H9 (cell line): ENCODE data around the gene GHRL. TPM values are rescaled to one million over a fixed set of nuclear protein-coding genes. Genes with fewer than 3 reads are reported as not detected.

ENCODE experiments used
- DNase-seq: peaks from one replicate; pipeline ENCODE4 v3.0.0-alpha.2; 2017
- H2AFZ ChIP-seq: one replicate; pipeline ENCODE4 v1.6.1; 2013; ENCODE audit warnings: mild to moderate bottlenecking, low read length, control low read depth, moderate library complexity
- H2AK5ac ChIP-seq: 2 replicates; pipeline ENCODE4 v1.6.1; 2013; ENCODE audit warnings: low read length, control low read depth, mixed read lengths; ENCODE audit not compliant: insufficient read length
- H2BK120ac ChIP-seq: one replicate; pipeline ENCODE4 v1.6.1; 2013; ENCODE audit warnings: low read depth, mild to moderate bottlenecking, low read length, control low read depth, inconsistent platforms; ENCODE audit not compliant: poor library complexity, severe bottlenecking
- H2BK12ac ChIP-seq: 2 replicates; pipeline ENCODE4 v1.6.1; 2013; ENCODE audit warnings: low read length, control low read depth, mixed read lengths, low read depth; ENCODE audit not compliant: insufficient read length
- H2BK15ac ChIP-seq: 2 replicates; pipeline ENCODE4 v1.6.1; 2013; ENCODE audit warnings: low read depth, low read length, control low read depth
- H2BK20ac ChIP-seq: one replicate; pipeline ENCODE4 v1.6.1; 2013; ENCODE audit warnings: low read depth, mild to moderate bottlenecking, low read length, control low read depth, inconsistent platforms; ENCODE audit not compliant: poor library complexity, severe bottlenecking
- H2BK5ac ChIP-seq: 2 replicates; pipeline ENCODE4 v1.6.1; 2013; ENCODE audit warnings: low read length, control low read depth, mixed read lengths; ENCODE audit not compliant: insufficient read length
- H3K14ac ChIP-seq: 2 replicates; pipeline ENCODE4 v1.6.1; 2013; ENCODE audit warnings: low read length, control low read depth; ENCODE audit not compliant: insufficient read depth
- H3K18ac ChIP-seq: 2 replicates; pipeline ENCODE4 v1.6.1; 2013; ENCODE audit warnings: low read depth, mild to moderate bottlenecking, mixed read lengths, low read length, control low read depth; ENCODE audit not compliant: insufficient read length
- H3K23ac ChIP-seq: 2 replicates; pipeline ENCODE4 v1.6.1; 2013; ENCODE audit warnings: low read length, control low read depth, mixed read lengths, low read depth; ENCODE audit not compliant: insufficient read length
- H3K23me2 ChIP-seq: 2 replicates; pipeline ENCODE4 v1.6.1; 2013; ENCODE audit warnings: low read depth, mild to moderate bottlenecking, mixed read lengths, low read length, control low read depth; ENCODE audit not compliant: insufficient read length, poor library complexity, severe bottlenecking
- H3K27ac ChIP-seq: 2 replicates; pipeline ENCODE4 v1.5.1; 2013; ENCODE audit warnings: low read length, control low read depth, mixed read lengths, low read depth; ENCODE audit not compliant: insufficient read length
- H3K27me3 ChIP-seq: 2 replicates; pipeline ENCODE4 v1.6.1; 2013; ENCODE audit warnings: low read length, control low read depth, inconsistent platforms; ENCODE audit not compliant: insufficient read depth
- H3K4ac ChIP-seq: 2 replicates; pipeline ENCODE4 v1.6.1; 2013; ENCODE audit warnings: low read depth, mild to moderate bottlenecking, control low read depth, inconsistent platforms, low read length, moderate library complexity
- H3K4me1 ChIP-seq: 2 replicates; pipeline ENCODE4 v1.6.1; 2013; ENCODE audit warnings: low read length, control low read depth, inconsistent platforms; ENCODE audit not compliant: insufficient read depth
- H3K4me2 ChIP-seq: 2 replicates; pipeline ENCODE4 v1.6.1; 2013; ENCODE audit warnings: low read length, control low read depth, mixed read lengths; ENCODE audit not compliant: insufficient read length, insufficient read depth
- H3K56ac ChIP-seq: 2 replicates; pipeline ENCODE4 v1.6.1; 2013; ENCODE audit warnings: low read depth, mild to moderate bottlenecking, mixed read lengths, low read length, control low read depth; ENCODE audit not compliant: insufficient read length
- H3K79me1 ChIP-seq: 2 replicates; pipeline ENCODE4 v1.6.1; 2013; ENCODE audit warnings: low read depth, mild to moderate bottlenecking, moderate library complexity, low read length, control low read depth, inconsistent platforms; ENCODE audit not compliant: insufficient read depth, poor library complexity, severe bottlenecking
- H3K79me2 ChIP-seq: 2 replicates; pipeline ENCODE4 v1.6.1; 2013; ENCODE audit warnings: low read length, control low read depth, inconsistent platforms; ENCODE audit not compliant: insufficient read depth
- H3K9ac ChIP-seq: 2 replicates; pipeline ENCODE4 v1.6.1; 2013; ENCODE audit warnings: low read length, control low read depth, mixed read lengths; ENCODE audit not compliant: insufficient read length; ENCODE audit errors: extremely low read depth
- H3K9me3 ChIP-seq: one replicate; pipeline ENCODE4 v1.6.1; 2013; ENCODE audit warnings: low read depth, low read length, inconsistent platforms; ENCODE audit not compliant: control insufficient read depth
- H3T11ph ChIP-seq: one replicate; pipeline ENCODE4 v1.6.1; 2013; ENCODE audit warnings: mild to moderate bottlenecking, low read length, control low read depth, inconsistent platforms
- H4K20me1 ChIP-seq: one replicate; pipeline ENCODE4 v1.6.1; 2013; ENCODE audit not compliant: control insufficient read depth, insufficient read length, insufficient read depth
- H4K5ac ChIP-seq: 2 replicates; pipeline ENCODE4 v1.6.1; 2013; ENCODE audit warnings: low read depth, mild to moderate bottlenecking, mixed read lengths, low read length, control low read depth; ENCODE audit not compliant: insufficient read length
- H4K8ac ChIP-seq: replicated peaks from 2 replicates; pipeline ENCODE4 v1.6.1; 2013; ENCODE audit warnings: low read length, control low read depth, mixed read lengths, low read depth; ENCODE audit not compliant: insufficient read length
- H4K91ac ChIP-seq: 2 replicates; pipeline ENCODE4 v1.6.1; 2013; ENCODE audit warnings: low read depth, mild to moderate bottlenecking, moderate library complexity, mixed read lengths, low read length, control low read depth; ENCODE audit not compliant: insufficient read length
- H3K27ac Mint-ChIP-seq, 3 experiments: 2 replicates in 2 of 3; 3 replicates in 1 of 3; pipeline ENCODE4 v1.8.0; 2020 to 2021; ENCODE audit warnings: mixed read lengths in 3 of 3, mild to moderate bottlenecking in 1 of 3, moderate library complexity in 1 of 3
- H3K27me3 Mint-ChIP-seq: 2 replicates; pipeline ENCODE4 v1.8.0; 2021; ENCODE audit warnings: low read depth, mild to moderate bottlenecking, moderate library complexity, mixed read lengths
- H3K36me3 Mint-ChIP-seq, 3 experiments: 2 replicates in 2 of 3; 3 replicates in 1 of 3; pipeline ENCODE4 v1.8.0; 2020 to 2021; ENCODE audit warnings: low read depth in 3 of 3, mixed read lengths in 3 of 3; ENCODE audit not compliant: insufficient read depth in 1 of 3
- H3K4me1 Mint-ChIP-seq, 2 experiments: 2 replicates each; pipeline ENCODE4 v1.8.0; 2020; ENCODE audit warnings: mixed read lengths in 2 of 2
- H3K4me3 Mint-ChIP-seq, 2 experiments: 2 replicates in 1 of 2; 3 replicates in 1 of 2; pipeline ENCODE4 v1.8.0; 2020 to 2021; ENCODE audit warnings: mild to moderate bottlenecking in 2 of 2, mixed read lengths in 2 of 2, moderate library complexity in 1 of 2
- H3K9me3 Mint-ChIP-seq, 2 experiments: 2 replicates in 1 of 2; 3 replicates in 1 of 2; pipeline ENCODE4 v1.8.0; 2020; ENCODE audit warnings: mild to moderate bottlenecking in 2 of 2, mixed read lengths in 2 of 2, moderate library complexity in 1 of 2
- CTCF ChIP-seq: fragments of 200-600 bp; sonication (generic); conservative IDR thresholded peaks from 3 replicates; pipeline ENCODE4 v1.8.0; 2021; ENCODE audit warnings: antibody characterized with exemption, mild to moderate bottlenecking
- WGBS: extraction: QIAGEN DNeasy Blood & Tissue Kit; methylation state at CpG from one replicate; pipeline ENCODE4 v1.1.7; 2013; ENCODE audit warnings: missing lambda C conversion rate, low lambda C conversion rate, mixed read lengths; ENCODE audit not compliant: insufficient read length; ENCODE audit errors: extremely low coverage; 5-methylcytosine and 5-hydroxymethylcytosine counted together
- total RNA-seq: library from RNA; stranded (reverse); gene quantifications from 2 replicates; pipeline ENCODE4 v1.2.1, GENCODE V29; 2021

GHRL gene
- total RNA-seq, 1 experiment from 2014 or later: 1.3 TPM

- Histone ChIP-seq H2BK5ac (no peak overlapping the region), H3K79me1 (no peaks in the 10 kb centered on the region), H3K18ac (no peak overlapping the region), H4K91ac (no peak overlapping the region), H3K27ac (no peak overlapping the region), H3K9me3 (no peaks in the 10 kb centered on the region), H3K56ac (no peak overlapping the region), H3K4me2 (no peak overlapping the region), H2AFZ (no peak overlapping the region), H3K4me1 (no peaks in the 10 kb centered on the region), H2BK20ac (no peak overlapping the region), H3T11ph (no peak overlapping the region), H4K20me1 (no peaks in the 10 kb centered on the region), H3K23ac (no peak overlapping the region), H2BK15ac (no peak overlapping the region), H2BK120ac (no peak overlapping the region), H3K14ac (no peak overlapping the region), H2BK12ac (no peak overlapping the region), H4K8ac (no peak overlapping the region), H3K23me2 (no peaks in the 10 kb centered on the region), H3K9ac (no peak overlapping the region), H3K4ac (no peak overlapping the region), H4K5ac (no peak overlapping the region), H2AK5ac (no peak overlapping the region), H3K79me2 (no peaks in the 10 kb centered on the region), H3K27me3 (no peaks in the 10 kb centered on the region)
- peaks cover 35 to 81% (median 78%) of the 10 kb centered on the region in 3 experiments; a peak in 6 of 7 replicates for H3K36me3 Mint-ChIP-seq
- DNase-seq: no peak
- no peaks in the 10 kb centered on the region for H3K9me3 Mint-ChIP-seq
- no CpG with 5 or more reads among the region's 9 CpGs for WGBS
- no peaks in the 10 kb centered on the region for H3K4me1 Mint-ChIP-seq
- H3K27me3 Mint-ChIP-seq: no peaks in the 10 kb centered on the region
- H3K4me3 Mint-ChIP-seq: no peak overlapping the region
- no peak for TF ChIP-seq CTCF
- H3K27ac Mint-ChIP-seq: no peak overlapping the region
Measured at GRCh38 chr3:10303105-10303504, 10.4 kb upstream of the GHRL start.
